Measurements from ENCODE around the gene SACM1L. TPM values are rescaled to one million over a fixed set of nuclear protein-coding genes. Genes with fewer than 3 reads are reported as not detected.

The SACM1L gene
- total and polyA plus RNA-seq, 2 donors (not counting 3 experiments of a cell fraction or from before 2014, with no cell fraction given), result 11.9 to 39.9 TPM

DNA sequence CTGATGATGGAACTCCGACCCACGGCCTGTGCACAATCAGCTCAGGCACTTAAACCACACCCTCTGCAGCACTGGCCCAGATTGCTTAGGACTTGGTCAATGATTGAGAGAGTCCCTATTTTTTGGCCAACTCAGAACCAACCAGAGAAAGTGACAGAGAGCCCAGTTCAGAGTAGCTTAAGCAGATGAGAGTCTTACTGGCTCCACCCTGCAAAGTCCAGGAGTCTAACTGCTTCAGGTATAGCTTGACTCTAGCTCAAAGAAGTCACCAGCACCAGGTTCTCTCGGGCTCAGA is 87.1 kb downstream of the SACM1L start:
- no peak overlapping the region for H2AFZ ChIP-seq (ENCODE audit: low read depth, low read length)
- TF ChIP-seq GATA2 (IDR thresholded peaks at IDR 0.05; ENCODE audit: insufficient read depth, insufficient read length, low read depth, low read length), result no peak
- TF ChIP-seq, protein P1, sequence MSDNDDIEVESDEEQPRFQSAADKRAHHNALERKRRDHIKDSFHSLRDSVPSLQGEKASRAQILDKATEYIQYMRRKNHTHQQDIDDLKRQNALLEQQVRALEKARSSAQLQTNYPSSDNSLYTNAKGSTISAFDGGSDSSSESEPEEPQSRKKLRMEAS (IDR thresholded peaks at IDR 0.05; ENCODE audit: insufficient read depth, insufficient read length), result no peak
- TF ChIP-seq POLR2A (IDR thresholded peaks at IDR 0.05; ENCODE audit: low read depth, low read length), result no peak
- intact Hi-C loops (cut with micrococcal nuclease) (no loop called here), dilution Hi-C loops (cut with MboI; ENCODE audit: extremely low pct_ligation_motif_present, low sequenced_read_pairs) (no loop called here)
- no peaks in the 10 kb centered on the region for H3K9me3 ChIP-seq (replicated peaks; ENCODE audit: control insufficient read depth, insufficient read depth, low read length)
- H3K4me1 ChIP-seq (ENCODE audit: control insufficient read depth, extremely low read depth, insufficient read depth, low read length), result no peaks in the 10 kb centered on the region
- H3K9me1 ChIP-seq (replicated peaks; ENCODE audit: control insufficient read depth, extremely low read depth, insufficient read depth, low read length), result no peaks in the 10 kb centered on the region
- DNase-seq (ENCODE audit: low read depth, low spot score) (no peak), FAIRE-seq (no peak)
- no peak overlapping the region for H3K4me3 ChIP-seq (replicated peaks in 1 of 3; ENCODE audit: insufficient read depth in 1 of 3, low read depth in 1 of 3, low read length in 3 of 3)
- no peak overlapping the region for H3K27ac ChIP-seq (ENCODE audit: insufficient read depth, low read depth, low read length)
- CTCF ChIA-PET, result interaction anchor here (0.8 to 2.7 kb wide), 2 partner anchors 11 to 15 kb away, joined by 3 to 8 read pairs; no protein-coding TSS in a partner anchor
- H4K20me1 ChIP-seq (replicated peaks; ENCODE audit: control insufficient read depth, extremely low read depth, insufficient read depth, low read length), result no peaks in the 10 kb centered on the region
- no peaks in the 10 kb centered on the region for H3K36me3 ChIP-seq (ENCODE audit: control insufficient read depth in 2 of 2, extremely low read depth in 1 of 2, insufficient read depth in 2 of 2, low read length in 2 of 2)
- no TSS peak for BruUV-seq (replicated peaks)
- POLR2A ChIA-PET, result no interaction called here
- H3K9ac ChIP-seq (replicated peaks; ENCODE audit: extremely low read depth, insufficient read depth, low read length), result no peak overlapping the region
- H3K79me2 ChIP-seq (ENCODE audit: control insufficient read depth, insufficient read depth, low read length), result no peaks in the 10 kb centered on the region
- H3K27me3 ChIP-seq (ENCODE audit: control insufficient read depth in 2 of 2, insufficient read depth in 2 of 2, low read length in 2 of 2), result no peaks in the 10 kb centered on the region
- no peak overlapping the region for H3K4me2 ChIP-seq (ENCODE audit: insufficient read depth, low read length)

DNA sequence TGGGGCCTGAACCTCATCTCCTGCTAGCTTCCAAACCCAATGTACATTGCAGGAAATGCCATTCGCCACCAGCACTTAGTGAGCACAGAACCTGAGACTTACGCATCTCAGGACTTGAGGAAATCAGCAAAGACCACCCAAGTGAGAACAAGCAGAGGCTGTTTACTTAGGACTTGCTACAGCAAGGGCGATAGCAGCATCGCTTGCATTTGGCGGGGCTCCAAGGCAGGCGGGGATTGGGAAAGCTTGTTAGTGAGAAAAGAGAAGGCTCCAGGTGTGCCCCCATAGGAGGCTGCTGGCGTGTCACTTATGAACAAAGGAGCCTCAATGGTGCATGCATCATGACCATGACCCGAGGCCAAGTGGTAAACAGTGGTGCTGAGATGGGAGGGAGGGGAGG is 87.4 kb downstream of the SACM1L start:
- intact Hi-C loops (cut with micrococcal nuclease), result no loop called here
- Histone ChIP-seq H3K27me3 (ENCODE audit: control insufficient read depth in 2 of 2, insufficient read depth in 2 of 2, low read length in 2 of 2) (no peaks in the 10 kb centered on the region), H2AFZ (ENCODE audit: low read depth, low read length) (no peak overlapping the region), H3K9me3 (replicated peaks; ENCODE audit: control insufficient read depth, insufficient read depth, low read length) (no peaks in the 10 kb centered on the region), H3K27ac (ENCODE audit: insufficient read depth, low read depth, low read length) (no peak overlapping the region), H3K36me3 (ENCODE audit: control insufficient read depth in 2 of 2, extremely low read depth in 1 of 2, insufficient read depth in 2 of 2, low read length in 2 of 2) (no peaks in the 10 kb centered on the region), H3K4me3 (replicated peaks in 1 of 3; ENCODE audit: insufficient read depth in 1 of 3, low read depth in 1 of 3, low read length in 3 of 3) (no peak overlapping the region), H3K4me2 (ENCODE audit: insufficient read depth, low read length) (no peak overlapping the region), H3K9me1 (replicated peaks; ENCODE audit: control insufficient read depth, extremely low read depth, insufficient read depth, low read length) (no peaks in the 10 kb centered on the region), H3K9ac (replicated peaks; ENCODE audit: extremely low read depth, insufficient read depth, low read length) (no peak overlapping the region), H3K4me1 (ENCODE audit: control insufficient read depth, extremely low read depth, insufficient read depth, low read length) (no peaks in the 10 kb centered on the region), H4K20me1 (replicated peaks; ENCODE audit: control insufficient read depth, extremely low read depth, insufficient read depth, low read length) (no peaks in the 10 kb centered on the region), H3K79me2 (ENCODE audit: control insufficient read depth, insufficient read depth, low read length) (no peaks in the 10 kb centered on the region)
- TF ChIP-seq FOS (IDR thresholded peaks at IDR 0.05; ENCODE audit: borderline replicate concordance, insufficient read depth, low read length) (no peak), GATA2 (IDR thresholded peaks at IDR 0.05; ENCODE audit: insufficient read depth, insufficient read length, low read depth, low read length) (no peak), POLR2A (IDR thresholded peaks at IDR 0.05; ENCODE audit: low read depth, low read length) (no peak), POLR2AphosphoS5 (IDR thresholded peaks at IDR 0.05; ENCODE audit: insufficient read depth, low read depth, low read length) (no peak), JUN (IDR thresholded peaks at IDR 0.05; ENCODE audit: borderline replicate concordance, insufficient read depth, insufficient read length, low read depth) (no peak), MYC (IDR thresholded peaks at IDR 0.05; ENCODE audit: low read depth, low read length) (no peak), EZH2 (IDR thresholded peaks at IDR 0.05; ENCODE audit: borderline replicate concordance, low read depth, low read length, severe bottlenecking) (no peak)
- TF ChIP-seq, protein P2, sequence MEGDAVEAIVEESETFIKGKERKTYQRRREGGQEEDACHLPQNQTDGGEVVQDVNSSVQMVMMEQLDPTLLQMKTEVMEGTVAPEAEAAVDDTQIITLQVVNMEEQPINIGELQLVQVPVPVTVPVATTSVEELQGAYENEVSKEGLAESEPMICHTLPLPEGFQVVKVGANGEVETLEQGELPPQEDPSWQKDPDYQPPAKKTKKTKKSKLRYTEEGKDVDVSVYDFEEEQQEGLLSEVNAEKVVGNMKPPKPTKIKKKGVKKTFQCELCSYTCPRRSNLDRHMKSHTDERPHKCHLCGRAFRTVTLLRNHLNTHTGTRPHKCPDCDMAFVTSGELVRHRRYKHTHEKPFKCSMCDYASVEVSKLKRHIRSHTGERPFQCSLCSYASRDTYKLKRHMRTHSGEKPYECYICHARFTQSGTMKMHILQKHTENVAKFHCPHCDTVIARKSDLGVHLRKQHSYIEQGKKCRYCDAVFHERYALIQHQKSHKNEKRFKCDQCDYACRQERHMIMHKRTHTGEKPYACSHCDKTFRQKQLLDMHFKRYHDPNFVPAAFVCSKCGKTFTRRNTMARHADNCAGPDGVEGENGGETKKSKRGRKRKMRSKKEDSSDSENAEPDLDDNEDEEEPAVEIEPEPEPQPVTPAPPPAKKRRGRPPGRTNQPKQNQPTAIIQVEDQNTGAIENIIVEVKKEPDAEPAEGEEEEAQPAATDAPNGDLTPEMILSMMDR (IDR thresholded peaks at IDR 0.05; ENCODE audit: extremely low read depth in 1 of 2, insufficient read depth in 1 of 2, low read depth in 1 of 2, low read length in 2 of 2), result no peak
- TF ChIP-seq, protein P1 (IDR thresholded peaks at IDR 0.05; ENCODE audit: insufficient read depth, insufficient read length), result no peak
- FAIRE-seq (no peak), DNase-seq (ENCODE audit: low read depth, low spot score) (no peak)
- ChIA-PET CTCF (interaction anchor here (0.8 to 1.4 kb wide), 2 partner anchors 11 to 13 kb away, joined by 3 read pairs; no protein-coding TSS in a partner anchor), POLR2A (no interaction called here)
- BruUV-seq (replicated peaks), result no TSS peak
- dilution Hi-C loops (cut with MboI; ENCODE audit: extremely low pct_ligation_motif_present, low sequenced_read_pairs), result no loop called here

Data from endothelial cell of umbilical vein (primary cell).